Activated naive CD8-positive, alpha-beta T cell treated with anti-CD3 and anti-CD28 coated beads, Interleukin-2, amount 10 ng/mL, durations not matched to agents 7 days and 5 days (primary cell): ENCODE results near the gene PKP4. TPM values are rescaled to one million over a fixed set of nuclear protein-coding genes. Genes with fewer than 3 reads are reported as not detected.

Experiments used
- ATAC-seq: fragments of 150-1000 bp; cut with Tn5 transposase; one replicate; pipeline ENCODE4 v1.10.0; 2021; ENCODE audit warnings: low read depth, moderate library complexity
- POLR2A ChIA-PET: fragments of 350-600 bp; sonication (Branson Sonifier 250); formaldehyde crosslinking; loops from one replicate; lab custom pipeline; 2021; ENCODE audit warnings: antibody characterized with exemption; lab: Charles Lee
- DNase-seq: peaks from one replicate; pipeline ENCODE4 v3.0.0; 2021
- H3K27ac Mint-ChIP-seq: one replicate; pipeline ENCODE4 v1.8.0; 2022; ENCODE audit warnings: mild to moderate bottlenecking, mixed read lengths
- H3K27me3 Mint-ChIP-seq: one replicate; pipeline ENCODE4 v1.8.0; 2022; ENCODE audit warnings: mild to moderate bottlenecking, moderate library complexity, mixed read lengths
- H3K36me3 Mint-ChIP-seq: one replicate; pipeline ENCODE4 v1.8.0; 2021; ENCODE audit warnings: mild to moderate bottlenecking, mixed read lengths
- H3K4me1 Mint-ChIP-seq: one replicate; pipeline ENCODE4 v1.8.0; 2021; ENCODE audit warnings: mixed read lengths
- H3K4me3 Mint-ChIP-seq: one replicate; pipeline ENCODE4 v1.8.0; 2022; ENCODE audit warnings: mild to moderate bottlenecking, moderate library complexity, mixed read lengths
- H3K9me3 Mint-ChIP-seq: one replicate; pipeline ENCODE4 v1.8.0; 2021; ENCODE audit warnings: mixed read lengths
- total RNA-seq, 2 experiments: library from RNA; stranded (reverse); gene quantifications; one replicate each; pipeline ENCODE4 v1.2.3, GENCODE V29; 2021

Gene PKP4
- total RNA-seq, 2 experiments from 2014 or later, result 37.0 to 37.8 TPM

DNA sequence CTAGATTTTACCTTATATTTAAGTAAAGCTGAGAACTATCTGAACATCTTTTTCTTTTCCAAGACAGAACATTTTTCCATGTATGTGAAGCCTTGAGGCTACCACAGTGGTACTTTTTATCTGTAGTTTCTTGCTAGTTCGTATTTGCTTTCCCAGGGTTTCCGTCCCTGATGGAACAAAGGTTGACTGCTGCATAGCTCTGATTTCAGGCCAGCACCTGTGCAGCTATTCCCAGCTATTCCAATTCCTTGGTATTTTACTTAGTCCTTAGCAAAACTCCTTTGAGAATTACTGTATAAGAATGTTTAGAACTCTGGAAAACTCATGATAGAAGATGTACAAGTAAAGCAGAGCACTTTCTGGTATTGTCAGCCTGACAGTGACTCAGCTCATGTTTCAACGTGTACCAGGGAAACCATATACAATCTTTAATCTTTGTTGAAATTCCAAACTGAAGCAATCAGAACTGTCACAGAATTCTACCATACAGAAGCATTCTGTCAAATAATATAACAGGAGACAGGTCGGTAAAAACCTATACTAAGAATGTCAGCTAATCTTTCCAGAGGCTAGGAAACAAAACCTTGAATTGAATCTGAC is 162.2 kb downstream of the PKP4 start:
- Mint-ChIP-seq H3K4me1 (no peaks in the 10 kb centered on the region), H3K27me3 (no peaks in the 10 kb centered on the region), H3K9me3 (no peaks in the 10 kb centered on the region), H3K27ac (no peak overlapping the region), H3K36me3 (peaks cover 9% of the 10 kb centered on the region), H3K4me3 (no peak overlapping the region)
- POLR2A ChIA-PET, result no interaction called here
- DNase-seq, result no peak
- ATAC-seq, result no peak

DNA sequence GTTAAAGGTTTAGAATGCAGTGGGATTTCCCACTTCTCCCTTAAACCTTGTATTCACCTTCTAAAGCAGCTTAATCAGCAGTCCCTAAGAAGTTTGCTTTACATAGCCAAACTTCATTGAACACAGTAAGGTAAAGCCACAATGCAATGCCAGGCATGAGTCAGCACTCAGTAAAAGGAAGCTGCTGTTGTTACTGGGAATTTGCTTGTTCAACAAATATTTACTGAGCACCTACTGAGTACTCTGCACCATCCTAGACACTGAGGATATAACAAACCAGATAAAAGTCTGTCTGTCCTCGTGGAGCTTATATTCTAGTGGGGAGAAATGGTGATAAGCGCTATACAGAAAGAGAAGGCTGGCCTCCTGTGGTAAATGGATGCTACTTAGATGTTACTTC is 162.7 kb downstream of the PKP4 start:
- POLR2A ChIA-PET, result no interaction called here
- Mint-ChIP-seq H3K36me3 (peaks cover 10% of the 10 kb centered on the region), H3K9me3 (no peaks in the 10 kb centered on the region), H3K4me1 (no peaks in the 10 kb centered on the region), H3K27me3 (no peaks in the 10 kb centered on the region), H3K27ac (no peak overlapping the region), H3K4me3 (no peak overlapping the region)
- DNase-seq (no peak), ATAC-seq (no peak)

DNA sequence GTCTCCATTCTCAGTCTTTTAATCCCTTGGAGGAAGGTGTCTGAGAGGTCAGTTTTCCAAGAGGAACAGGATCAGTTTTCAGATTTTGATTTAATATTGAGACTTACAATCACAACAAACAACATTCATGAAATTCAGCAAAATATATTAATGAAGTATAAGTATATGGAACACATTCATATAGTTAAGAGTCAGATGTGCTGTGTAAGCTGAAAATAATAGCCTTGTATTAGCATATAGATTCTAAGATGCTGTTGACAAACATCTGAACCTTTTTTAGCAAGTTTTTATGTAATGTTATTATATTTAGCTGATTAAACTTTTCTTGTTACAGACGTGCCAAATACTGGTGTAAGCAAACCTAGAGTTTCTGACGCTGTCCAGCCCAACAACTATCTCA is 163.9 kb downstream of the PKP4 start:
- no peaks in the 10 kb centered on the region for H3K9me3 Mint-ChIP-seq

DNA sequence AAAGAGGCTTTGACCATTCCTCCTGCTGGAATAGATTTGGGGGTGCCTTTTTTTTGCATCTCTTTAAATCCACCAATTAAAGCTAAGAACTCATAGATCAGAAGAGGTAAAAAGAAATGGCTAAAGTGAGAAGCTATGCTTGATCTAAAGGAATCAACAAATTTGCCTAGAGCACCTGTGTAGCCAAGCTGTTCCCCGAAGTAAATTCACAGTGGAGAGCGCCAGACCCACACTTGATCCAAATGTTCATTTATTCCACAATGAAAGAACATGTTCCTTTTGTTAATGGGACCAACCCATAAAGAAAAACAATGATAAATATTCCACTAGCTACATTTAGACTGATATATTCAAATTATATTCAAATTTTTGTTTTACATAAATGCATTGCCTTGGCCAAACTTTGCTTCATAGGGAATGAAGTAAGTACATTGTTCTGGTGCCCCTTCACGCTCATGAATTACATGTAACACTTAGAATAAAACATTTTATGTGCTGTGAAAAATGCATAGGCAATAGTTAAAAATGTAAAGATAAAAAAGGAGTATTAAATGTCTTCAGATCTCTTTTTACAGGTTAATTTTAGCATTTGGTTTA is 167.4 kb downstream of the PKP4 start:
- DNase-seq (no peak), ATAC-seq (no peak)
- Mint-ChIP-seq H3K4me3 (no peak overlapping the region), H3K27me3 (no peaks in the 10 kb centered on the region), H3K4me1 (no peaks in the 10 kb centered on the region), H3K27ac (no peak overlapping the region), H3K36me3 (peaks cover 18% of the 10 kb centered on the region), H3K9me3 (no peaks in the 10 kb centered on the region)
- POLR2A ChIA-PET, result no interaction called here

More for the DNA sequence above, 163.9 kb downstream of the PKP4 start:
- DNase-seq (no peak), ATAC-seq (no peak)
- POLR2A ChIA-PET, result no interaction called here
- Mint-ChIP-seq H3K36me3 (peaks cover 18% of the 10 kb centered on the region), H3K4me1 (no peaks in the 10 kb centered on the region), H3K4me3 (no peak overlapping the region), H3K27ac (no peak overlapping the region), H3K27me3 (no peaks in the 10 kb centered on the region)

DNA sequence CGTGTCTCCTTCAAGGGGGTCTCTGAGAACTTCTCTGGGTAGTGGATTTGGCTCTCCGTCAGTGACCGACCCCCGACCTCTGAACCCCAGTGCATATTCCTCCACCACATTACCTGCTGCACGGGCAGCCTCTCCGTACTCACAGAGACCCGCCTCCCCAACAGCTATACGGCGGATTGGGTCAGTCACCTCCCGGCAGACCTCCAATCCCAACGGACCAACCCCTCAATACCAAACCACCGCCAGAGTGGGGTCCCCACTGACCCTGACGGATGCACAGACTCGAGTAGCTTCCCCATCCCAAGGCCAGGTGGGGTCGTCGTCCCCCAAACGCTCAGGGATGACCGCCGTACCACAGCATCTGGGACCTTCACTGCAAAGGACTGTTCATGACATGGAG is 168.2 kb downstream of the PKP4 start:
- DNase-seq, result no peak
- Mint-ChIP-seq H3K4me3 (no peak overlapping the region), H3K27me3 (no peaks in the 10 kb centered on the region), H3K9me3 (no peaks in the 10 kb centered on the region), H3K36me3 (peaks cover 18% of the 10 kb centered on the region), H3K4me1 (no peaks in the 10 kb centered on the region), H3K27ac (no peak overlapping the region)
- POLR2A ChIA-PET, result no interaction called here
- no peak for ATAC-seq

DNA sequence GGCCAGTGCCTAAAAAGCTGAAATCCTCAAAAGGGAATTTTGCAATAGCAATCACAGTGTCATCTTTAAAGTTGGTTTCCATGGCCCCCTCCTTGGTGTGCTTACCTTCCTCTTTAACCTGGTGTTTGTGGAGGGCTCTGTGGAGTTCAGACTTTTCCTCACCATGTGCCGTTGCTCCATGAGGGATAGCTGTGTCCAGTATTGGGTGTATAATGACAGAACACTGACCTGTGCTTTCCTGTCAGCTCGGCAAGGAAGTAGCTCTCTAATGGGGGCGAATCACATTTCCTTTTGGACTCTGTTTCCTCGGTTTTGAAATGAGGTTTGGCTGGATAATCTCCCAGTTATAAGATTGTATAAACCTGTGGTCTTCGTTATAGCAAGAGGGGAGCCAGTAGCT is 172.4 kb downstream of the PKP4 start:
- Mint-ChIP-seq H3K27ac (no peak overlapping the region), H3K9me3 (no peaks in the 10 kb centered on the region), H3K27me3 (no peaks in the 10 kb centered on the region), H3K4me1 (no peaks in the 10 kb centered on the region), H3K36me3 (peaks cover 12% of the 10 kb centered on the region), H3K4me3 (no peak overlapping the region)
- no peak for DNase-seq
- ATAC-seq, result no peak
- POLR2A ChIA-PET, result no interaction called here

DNA sequence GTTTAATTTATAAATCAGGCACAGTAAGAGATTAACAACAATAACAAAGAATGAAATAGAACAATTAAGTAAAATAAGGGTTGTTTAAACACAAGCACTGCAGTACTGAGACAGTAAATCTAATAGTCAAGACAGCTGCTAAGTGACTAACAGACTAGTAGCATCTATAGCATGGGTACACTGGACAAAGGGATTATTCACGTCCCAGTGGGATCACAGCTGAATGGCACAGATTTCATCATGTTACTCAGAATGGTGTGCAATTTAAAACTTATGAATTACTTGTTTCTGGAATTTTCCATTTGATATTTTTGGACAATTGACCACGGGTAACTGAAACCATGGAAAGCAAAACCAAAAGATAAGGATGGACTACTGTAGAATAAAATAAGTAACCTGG is 176.5 kb downstream of the PKP4 start:
- Mint-ChIP-seq H3K9me3 (no peaks in the 10 kb centered on the region), H3K4me3 (no peak overlapping the region), H3K27me3 (no peaks in the 10 kb centered on the region), H3K27ac (no peak overlapping the region), H3K36me3 (peaks cover 15% of the 10 kb centered on the region), H3K4me1 (peaks cover 1% of the 10 kb centered on the region)
- POLR2A ChIA-PET, result no interaction called here
- ATAC-seq (no peak), DNase-seq (no peak)

DNA sequence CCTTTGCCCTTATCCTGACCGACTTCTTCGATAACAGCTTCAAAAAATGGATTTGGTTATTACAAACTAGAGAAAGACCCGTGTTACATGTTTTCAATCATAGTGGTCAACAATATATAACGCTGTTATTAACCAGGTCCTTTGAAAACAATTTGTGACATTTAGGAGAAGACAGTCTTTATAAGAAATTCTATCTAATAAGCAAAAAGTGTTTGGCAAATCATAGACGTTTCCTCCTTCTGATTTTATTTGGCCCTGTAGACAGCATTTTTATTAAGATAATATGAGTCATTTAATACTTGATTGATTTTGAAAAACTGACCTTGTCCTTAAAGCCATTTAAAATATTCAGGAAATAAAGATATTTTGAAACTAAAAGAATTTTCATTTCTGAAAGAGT is 177.9 kb downstream of the PKP4 start:
- ATAC-seq (no peak), DNase-seq (no peak)
- H3K36me3 Mint-ChIP-seq, result peaks cover 17% of the 10 kb centered on the region
- H3K27ac Mint-ChIP-seq, result no peak overlapping the region
- no peaks in the 10 kb centered on the region for H3K27me3 Mint-ChIP-seq
- H3K4me3 Mint-ChIP-seq, result no peak overlapping the region
- H3K9me3 Mint-ChIP-seq, result no peaks in the 10 kb centered on the region
- POLR2A ChIA-PET, result no interaction called here
- peaks cover 1% of the 10 kb centered on the region for H3K4me1 Mint-ChIP-seq

DNA sequence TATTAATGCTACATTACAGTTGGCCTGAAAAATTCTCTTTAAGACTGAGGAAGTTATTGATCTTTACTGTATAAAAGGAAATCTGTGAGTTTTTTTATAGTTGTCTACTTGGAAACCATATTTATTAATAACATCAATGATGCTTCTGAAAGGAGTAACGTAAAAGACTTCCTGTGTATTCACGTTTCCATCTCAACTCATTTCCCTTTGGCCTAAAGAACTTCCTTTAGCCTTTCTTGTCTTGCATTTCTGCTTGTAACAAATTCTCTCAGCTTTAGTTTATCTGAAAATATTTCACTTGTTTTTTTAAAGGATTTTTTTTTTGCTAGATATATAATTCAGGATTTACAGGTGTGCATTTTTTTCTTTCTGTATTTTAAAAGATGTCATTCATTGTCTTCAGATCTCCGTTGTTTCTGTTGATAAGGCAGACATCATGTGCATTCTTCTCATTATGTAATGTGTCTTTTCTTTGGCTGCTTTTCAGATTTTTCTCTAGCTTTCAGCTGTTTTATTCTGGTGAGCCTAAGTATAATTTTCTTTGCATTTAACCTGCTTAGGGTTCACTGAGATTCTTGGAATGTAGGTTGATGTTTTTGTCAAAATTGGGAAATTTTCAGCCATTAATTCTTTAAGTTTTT is 179.3 kb downstream of the PKP4 start:
- Mint-ChIP-seq H3K4me1 (peaks cover 1% of the 10 kb centered on the region), H3K36me3 (peaks cover 17% of the 10 kb centered on the region), H3K4me3 (no peak overlapping the region), H3K27me3 (no peaks in the 10 kb centered on the region), H3K9me3 (no peaks in the 10 kb centered on the region), H3K27ac (no peak overlapping the region)
- no peak for ATAC-seq
- POLR2A ChIA-PET, result no interaction called here
- DNase-seq, result no peak

DNA sequence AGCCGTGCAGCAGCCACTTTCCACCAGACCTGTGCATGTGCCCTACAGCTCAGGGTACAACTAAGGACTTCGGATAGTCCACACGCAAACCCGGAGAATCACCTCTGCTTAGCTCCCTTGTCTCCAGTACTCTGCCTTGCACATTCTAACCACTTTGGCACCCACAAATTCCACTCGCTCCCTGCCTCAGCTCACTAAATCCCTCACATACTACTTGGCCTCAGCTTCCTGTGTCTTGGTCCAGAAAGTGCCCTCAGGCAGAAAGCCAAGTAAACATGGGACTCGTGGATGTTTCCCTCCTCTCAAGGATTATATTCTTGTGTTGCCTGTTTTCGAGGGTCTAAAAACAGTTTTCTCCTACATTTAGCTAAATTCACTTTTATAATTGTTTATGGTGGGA is 180.6 kb downstream of the PKP4 start:
- POLR2A ChIA-PET, result no interaction called here
- Mint-ChIP-seq H3K36me3 (peaks cover 15% of the 10 kb centered on the region), H3K4me1 (peaks cover 1% of the 10 kb centered on the region), H3K27me3 (no peaks in the 10 kb centered on the region), H3K4me3 (no peak overlapping the region), H3K9me3 (no peaks in the 10 kb centered on the region), H3K27ac (no peak overlapping the region)
- ATAC-seq (no peak), DNase-seq (no peak)

DNA sequence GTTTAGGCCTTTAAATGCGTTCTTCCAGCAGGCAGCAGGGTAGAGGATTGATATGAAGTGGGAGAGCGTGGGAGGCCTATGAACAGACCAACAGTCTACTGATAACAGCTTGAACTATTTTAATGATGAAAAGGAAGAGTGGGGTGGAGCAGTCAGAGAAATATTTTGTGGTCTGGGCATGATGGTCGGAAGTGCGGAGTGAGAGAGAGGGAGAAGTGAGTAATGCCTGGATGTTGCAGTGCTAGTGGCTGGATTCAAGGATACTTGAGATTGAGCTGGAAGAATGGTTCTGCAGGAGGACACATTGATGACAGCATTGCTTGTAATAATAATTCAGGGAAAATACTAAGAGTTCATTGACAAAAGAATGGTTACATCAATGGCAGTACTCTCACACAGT is 187.4 kb downstream of the PKP4 start:
- no peak for DNase-seq
- H3K4me3 Mint-ChIP-seq, result no peak overlapping the region
- H3K4me1 Mint-ChIP-seq, result no peaks in the 10 kb centered on the region
- no peak for ATAC-seq
- POLR2A ChIA-PET, result interaction anchor here (0.6 kb wide), 1 partner anchor 1223 kb away, joined by 5 read pairs; no protein-coding TSS in a partner anchor
- H3K27me3 Mint-ChIP-seq, result no peaks in the 10 kb centered on the region
- no peaks in the 10 kb centered on the region for H3K9me3 Mint-ChIP-seq
- peaks cover 5% of the 10 kb centered on the region for H3K36me3 Mint-ChIP-seq
- no peak overlapping the region for H3K27ac Mint-ChIP-seq

DNA sequence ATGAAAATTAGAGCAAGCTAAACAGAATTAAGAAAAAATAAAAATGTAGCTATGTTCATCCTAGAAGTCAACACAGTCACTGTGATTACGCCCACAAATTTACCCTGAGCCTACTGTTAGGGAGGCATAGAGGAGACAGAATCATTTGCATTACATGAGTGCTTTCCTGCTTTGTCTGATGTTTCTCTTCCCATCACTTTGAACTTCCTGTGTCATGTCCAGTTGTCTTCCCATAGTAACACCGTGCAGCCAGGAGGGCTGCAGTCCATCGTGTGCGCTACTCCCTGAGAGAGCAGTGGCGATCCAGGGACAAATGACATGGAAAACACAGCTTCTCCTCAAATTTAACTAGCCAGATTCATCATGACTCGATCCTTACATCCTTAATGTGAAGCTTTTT is 188.5 kb downstream of the PKP4 start:
- H3K27ac Mint-ChIP-seq, result no peak overlapping the region
- H3K27me3 Mint-ChIP-seq, result no peaks in the 10 kb centered on the region
- H3K4me3 Mint-ChIP-seq, result no peak overlapping the region
- no peaks in the 10 kb centered on the region for H3K9me3 Mint-ChIP-seq
- POLR2A ChIA-PET, result no interaction called here
- H3K36me3 Mint-ChIP-seq, result peaks cover 5% of the 10 kb centered on the region
- DNase-seq, result no peak
- H3K4me1 Mint-ChIP-seq, result no peaks in the 10 kb centered on the region
- no peak for ATAC-seq

DNA sequence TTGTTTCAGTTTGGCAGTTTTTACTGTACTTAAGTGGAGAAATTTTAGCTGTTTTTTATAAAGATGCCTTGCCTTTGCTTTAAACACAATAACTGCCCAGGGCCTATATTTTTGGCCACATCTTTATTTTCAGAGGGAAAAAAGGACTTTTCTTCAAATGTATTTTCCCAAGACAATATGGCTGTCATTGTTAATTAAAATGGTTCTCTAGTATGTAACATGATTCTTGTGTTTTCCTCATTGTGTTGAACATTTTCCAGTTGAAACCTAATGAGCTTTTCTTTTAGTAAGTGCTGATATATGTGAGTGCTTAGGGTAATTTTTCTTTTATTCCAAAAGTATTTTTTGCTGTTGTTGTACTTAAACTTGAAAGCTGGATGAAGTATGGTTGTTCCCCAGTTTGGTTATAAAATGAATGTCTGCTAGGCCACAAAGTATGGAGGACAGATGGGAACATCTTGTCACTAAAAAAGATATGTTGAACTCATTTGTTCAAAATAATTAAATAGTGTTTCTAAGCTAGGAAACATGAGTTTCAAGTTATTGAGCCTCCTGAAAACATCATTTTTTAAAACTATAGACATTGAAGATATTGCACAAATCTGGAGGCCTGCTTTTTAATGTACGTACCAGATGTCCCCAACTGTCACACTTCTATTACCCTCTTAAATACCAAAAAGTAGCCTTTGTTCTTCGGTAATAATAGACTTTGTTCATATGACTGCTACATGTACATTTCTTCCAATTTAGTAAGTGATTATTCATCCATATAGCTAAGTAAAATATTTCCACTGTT is 190.9 kb downstream of the PKP4 start:
- DNase-seq, result no peak
- Mint-ChIP-seq H3K9me3 (no peaks in the 10 kb centered on the region), H3K27ac (no peak overlapping the region), H3K27me3 (no peaks in the 10 kb centered on the region), H3K36me3 (peaks cover 8% of the 10 kb centered on the region), H3K4me3 (no peak overlapping the region), H3K4me1 (peaks cover 7% of the 10 kb centered on the region)
- POLR2A ChIA-PET, result no interaction called here
- no peak for ATAC-seq
